SJCRH30 (cell line): ENCODE results near the gene POPDC3. TPM values are rescaled to one million over a fixed set of nuclear protein-coding genes. Genes with fewer than 3 reads are reported as not detected.

ENCODE experiments used
- DNase-seq, 2 experiments: peaks; one replicate each; pipeline ENCODE4 v3.0.0-alpha.2; 2015 to 2020
- H3K27ac ChIP-seq: fragments of 250-450 bp; sonication (Bioruptor Pico); 2 replicates; pipeline ENCODE4 v1.5.1; 2020; ENCODE audit warnings: mild to moderate bottlenecking, moderate library complexity
- H3K27me3 ChIP-seq: fragments of 250-450 bp; sonication (Bioruptor Pico); 2 replicates; pipeline ENCODE4 v1.5.1; 2020; ENCODE audit warnings: mild to moderate bottlenecking, moderate library complexity
- H3K36me3 ChIP-seq: fragments of 250-450 bp; sonication (Bioruptor Pico); 2 replicates; pipeline ENCODE4 v1.5.1; 2020; ENCODE audit warnings: mild to moderate bottlenecking, moderate library complexity
- H3K4me1 ChIP-seq: fragments of 250-450 bp; sonication (Bioruptor Pico); 2 replicates; pipeline ENCODE4 v1.5.1; 2020; ENCODE audit warnings: mild to moderate bottlenecking, moderate library complexity
- H3K4me3 ChIP-seq: fragments of 250-450 bp; sonication (Bioruptor Pico); 2 replicates; pipeline ENCODE4 v1.5.1; 2020; ENCODE audit warnings: mild to moderate bottlenecking, moderate library complexity
- H3K9me3 ChIP-seq: fragments of 250-450 bp; sonication (Bioruptor Pico); replicated peaks from 2 replicates; pipeline ENCODE4 v1.5.1; 2020; ENCODE audit warnings: mild to moderate bottlenecking, moderate library complexity
- total RNA-seq: library from RNA; depleted of rRNA; stranded (reverse); fragments of >200 nt; shearing (Covaris generic); gene quantifications from 2 replicates; pipeline ENCODE4 v1.2.3, GENCODE V29; 2014

Gene POPDC3
- total RNA-seq, 1 experiment from 2014 or later, result 57.9 TPM

GRCh38 chr6:105151644-105152043 is 28.2 kb downstream of the POPDC3 start:
- Histone ChIP-seq H3K27ac (no peak overlapping the region), H3K9me3 (0 out of 2 replicates have a peak, but pooled peaks cover 2% of the 10 kb centered on the region)
- no peak for DNase-seq

DNA sequence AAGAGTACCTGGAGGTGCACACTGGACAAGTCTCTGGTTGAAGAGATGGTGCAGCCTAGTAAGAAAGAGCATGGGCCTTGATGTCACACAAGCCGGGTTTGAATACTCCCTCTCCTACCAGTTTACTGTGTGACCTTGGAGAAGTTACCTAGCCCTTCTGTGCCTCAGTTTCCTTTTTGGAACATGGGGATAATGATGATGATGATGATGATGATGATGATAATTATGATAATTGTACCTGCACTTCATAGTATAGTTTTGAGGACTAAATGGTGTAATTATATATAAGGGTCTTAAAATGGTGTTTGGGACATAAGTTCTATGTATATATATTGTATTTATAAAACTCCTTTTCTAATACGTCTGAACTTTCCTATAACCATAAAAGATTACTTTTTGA is 41.7 kb downstream of the POPDC3 start:
- Histone ChIP-seq H3K36me3 (peaks cover 8% of the 10 kb centered on the region), H3K4me3 (peak overlapping the region; percentile 99), H3K27me3 (no peaks in the 10 kb centered on the region), H3K27ac (no peak overlapping the region), H3K9me3 (no peaks in the 10 kb centered on the region), H3K4me1 (peaks cover 10% of the 10 kb centered on the region)
- DNase-seq, result no peak

More at GRCh38 chr6:105151644-105152043, 28.2 kb downstream of the POPDC3 start:
- Histone ChIP-seq H3K4me3 (no peak overlapping the region), H3K4me1 (no peaks in the 10 kb centered on the region), H3K36me3 (peaks cover 18% of the 10 kb centered on the region), H3K27me3 (no peaks in the 10 kb centered on the region)

DNA sequence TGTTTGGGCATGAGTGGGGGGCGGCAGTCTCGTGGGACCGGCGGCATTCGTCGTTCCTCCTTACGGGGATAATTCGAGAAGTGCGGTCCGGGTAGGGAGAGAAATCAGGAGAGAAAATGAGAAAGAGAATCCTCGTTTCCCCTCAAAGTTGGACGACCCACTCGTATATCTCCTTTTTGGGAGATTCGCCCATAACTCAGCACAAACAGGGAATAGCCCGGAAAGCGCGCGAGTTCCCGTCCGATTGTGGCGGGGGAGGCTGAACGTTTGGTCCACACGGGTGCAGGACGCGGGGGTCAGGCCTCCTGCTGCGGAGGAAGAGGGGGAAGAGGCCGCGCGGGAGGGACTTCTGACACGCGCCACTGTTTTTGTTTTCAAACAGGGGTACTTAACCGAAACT is 42.4 kb downstream of the POPDC3 start:
- H3K4me3 ChIP-seq, result peak overlapping the region; percentile 99
- H3K36me3 ChIP-seq, result peaks cover 16% of the 10 kb centered on the region
- H3K9me3 ChIP-seq, result no peaks in the 10 kb centered on the region
- peaks cover 10% of the 10 kb centered on the region for H3K4me1 ChIP-seq
- peak in 1 of 2 experiments; percentile 35 for DNase-seq
- H3K27me3 ChIP-seq, result no peaks in the 10 kb centered on the region
- H3K27ac ChIP-seq, result peak overlapping the region; percentile 92

DNA sequence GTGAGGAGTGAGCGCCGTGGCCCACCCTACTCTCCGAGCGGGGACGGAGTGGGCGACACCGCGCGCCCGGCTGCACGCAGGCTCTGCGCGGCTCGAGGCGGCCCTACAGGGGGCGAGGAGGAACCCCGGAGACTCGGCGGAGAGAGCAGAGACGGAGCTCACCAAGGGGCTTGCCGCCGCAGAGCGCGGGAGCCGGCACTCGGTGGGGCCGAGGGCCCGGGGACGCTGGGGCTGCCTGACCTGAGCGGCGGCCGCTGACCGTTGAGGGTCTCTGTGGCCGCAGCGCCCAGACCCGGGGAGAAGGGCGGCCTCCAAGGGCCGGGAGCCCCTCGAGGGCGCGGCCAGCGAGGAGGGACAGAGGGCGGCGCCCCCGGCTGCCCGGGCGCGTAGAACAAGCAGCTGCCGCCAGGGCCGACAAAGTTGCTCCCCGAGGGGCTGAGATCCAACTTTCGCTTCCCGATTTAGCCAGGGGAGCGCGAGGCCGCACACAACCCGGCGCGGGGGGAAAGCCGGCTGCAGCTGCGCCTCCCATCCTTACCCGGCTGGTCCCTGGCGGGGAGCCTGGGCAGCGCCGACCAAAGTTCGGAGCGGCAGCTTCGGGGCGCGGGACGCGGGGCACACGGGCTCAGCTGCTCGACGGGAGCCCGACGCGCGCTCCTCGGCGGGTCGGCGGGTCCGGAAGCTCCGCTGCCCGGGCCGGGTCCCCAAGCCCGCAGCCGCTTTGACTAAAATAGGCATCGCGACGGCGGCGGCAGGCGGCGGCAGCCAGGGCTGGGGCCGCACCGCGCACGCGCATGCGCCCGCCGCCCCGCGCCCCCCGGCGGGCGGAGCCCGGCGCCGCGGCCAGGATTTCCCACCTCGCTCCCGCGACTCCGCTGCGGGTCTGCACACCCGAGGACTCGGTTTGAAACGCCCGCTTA is 43.1 kb downstream of the POPDC3 start:
- no peaks in the 10 kb centered on the region for H3K27me3 ChIP-seq
- peak overlapping the region; percentile 99 for H3K4me3 ChIP-seq
- peaks cover 14% of the 10 kb centered on the region for H3K36me3 ChIP-seq
- H3K4me1 ChIP-seq, result peaks cover 10% of the 10 kb centered on the region
- H3K9me3 ChIP-seq, result no peaks in the 10 kb centered on the region
- H3K27ac ChIP-seq, result peak overlapping the region; percentile 92
- DNase-seq, result peak; percentile 81 to 83

DNA sequence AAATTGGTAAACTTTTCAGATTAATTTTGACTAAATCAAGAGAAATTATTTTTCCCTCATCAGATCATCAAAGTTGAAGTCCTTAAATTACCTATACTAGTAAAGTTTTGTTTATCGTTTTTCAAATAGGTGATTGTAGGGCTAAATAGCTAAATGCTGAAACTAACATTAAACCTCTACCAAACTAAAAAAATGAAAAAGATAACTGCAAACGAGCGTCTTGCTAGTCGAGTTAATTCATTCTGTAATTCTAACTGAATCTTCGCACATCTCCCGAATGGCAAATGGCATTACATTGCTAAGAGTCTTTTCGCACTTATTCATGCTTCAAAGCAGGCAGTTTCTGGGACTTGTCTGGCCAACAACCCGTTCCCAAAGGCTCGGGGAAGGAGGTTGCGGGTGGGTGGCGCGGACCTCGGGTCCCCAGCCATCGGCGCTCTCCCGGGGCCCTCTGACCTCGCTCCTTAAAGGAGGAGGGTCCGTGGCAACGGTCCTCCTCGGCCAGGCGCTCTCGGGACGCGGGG is 43.8 kb downstream of the POPDC3 start:
- peak overlapping the region; percentile 99 for H3K4me3 ChIP-seq
- peaks cover 14% of the 10 kb centered on the region for H3K36me3 ChIP-seq
- peak in 1 of 2 experiments; percentile 54 for DNase-seq
- H3K27me3 ChIP-seq, result no peaks in the 10 kb centered on the region
- peak overlapping the region; percentile 92 for H3K27ac ChIP-seq
- peaks cover 10% of the 10 kb centered on the region for H3K4me1 ChIP-seq
- no peaks in the 10 kb centered on the region for H3K9me3 ChIP-seq

- H3K27ac ChIP-seq, result no peak overlapping the region
Observed at GRCh38 chr6:105135056-105135455, 44.8 kb downstream of the POPDC3 start.

GRCh38 chr6:105122717-105123116 is 57.1 kb downstream of the POPDC3 start:
- Histone ChIP-seq H3K4me3 (no peak overlapping the region), H3K9me3 (no peaks in the 10 kb centered on the region), H3K4me1 (no peaks in the 10 kb centered on the region), H3K27ac (no peak overlapping the region), H3K36me3 (peaks cover 36% of the 10 kb centered on the region), H3K27me3 (no peaks in the 10 kb centered on the region)
- no peak for DNase-seq

More at GRCh38 chr6:105135056-105135455, 44.8 kb downstream of the POPDC3 start:
- peak; percentile 39 to 67 for DNase-seq
- no peaks in the 10 kb centered on the region for H3K27me3 ChIP-seq
- peak overlapping the region; percentile 99 for H3K4me3 ChIP-seq
- H3K4me1 ChIP-seq, result peaks cover 10% of the 10 kb centered on the region
- no peaks in the 10 kb centered on the region for H3K9me3 ChIP-seq
- H3K36me3 ChIP-seq, result peaks cover 14% of the 10 kb centered on the region

- H3K27me3 ChIP-seq, result no peaks in the 10 kb centered on the region
- H3K36me3 ChIP-seq, result peaks cover 41% of the 10 kb centered on the region
- H3K4me1 ChIP-seq, result no peaks in the 10 kb centered on the region
- no peak for DNase-seq
- H3K4me3 ChIP-seq, result no peak overlapping the region
- H3K27ac ChIP-seq, result no peak overlapping the region
- no peaks in the 10 kb centered on the region for H3K9me3 ChIP-seq
Observed at GRCh38 chr6:105121981-105122380, 57.8 kb downstream of the POPDC3 start.

DNA sequence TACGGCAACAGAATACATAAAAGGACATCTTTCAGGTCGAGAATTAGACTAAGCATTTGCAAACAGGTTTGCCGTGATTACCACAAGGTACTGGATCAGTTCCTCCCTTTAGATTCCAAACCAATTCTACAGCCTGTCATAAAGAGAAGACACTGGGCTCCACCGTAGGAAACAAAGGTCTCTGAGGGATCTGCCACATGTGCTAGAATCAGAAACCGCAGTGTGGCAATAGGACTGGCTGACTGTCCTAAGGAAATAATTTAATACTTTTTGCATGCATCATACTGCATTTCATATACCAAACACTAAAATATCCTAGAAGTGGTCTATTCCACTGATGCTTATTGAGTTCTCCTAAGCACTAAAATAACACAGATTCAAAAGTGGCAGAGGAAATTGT is 59.2 kb downstream of the POPDC3 start:
- Histone ChIP-seq H3K4me3 (no peak overlapping the region), H3K27me3 (no peaks in the 10 kb centered on the region)
- no peak for DNase-seq

DNA sequence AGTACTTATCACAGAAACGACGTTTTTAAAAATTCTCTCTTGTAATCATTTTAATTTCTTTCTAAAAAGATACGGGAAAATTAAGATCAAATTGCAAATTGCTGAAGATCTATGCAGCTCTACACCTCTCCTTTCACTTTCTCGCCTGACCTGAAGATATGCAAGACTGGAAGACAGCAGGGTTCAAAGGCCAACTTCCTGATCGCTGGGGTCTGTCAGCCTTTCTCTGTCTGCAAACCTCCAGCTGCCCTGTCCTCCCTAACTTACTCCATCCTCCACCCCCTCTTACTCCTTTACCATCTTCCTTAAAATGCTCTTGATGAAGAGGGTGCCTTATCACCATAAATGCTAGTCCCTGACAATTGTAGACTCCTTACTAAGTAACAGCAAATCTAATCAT is 63.7 kb downstream of the POPDC3 start:
- Histone ChIP-seq H3K27ac (no peak overlapping the region), H3K4me1 (no peaks in the 10 kb centered on the region), H3K36me3 (peaks cover 49% of the 10 kb centered on the region), H3K27me3 (no peaks in the 10 kb centered on the region), H3K9me3 (no peaks in the 10 kb centered on the region), H3K4me3 (no peak overlapping the region)
- DNase-seq, result no peak

More for the DNA sequence above, 59.2 kb downstream of the POPDC3 start:
- no peaks in the 10 kb centered on the region for H3K4me1 ChIP-seq
- H3K36me3 ChIP-seq, result peaks cover 54% of the 10 kb centered on the region
- no peaks in the 10 kb centered on the region for H3K9me3 ChIP-seq
- H3K27ac ChIP-seq, result no peak overlapping the region

DNA sequence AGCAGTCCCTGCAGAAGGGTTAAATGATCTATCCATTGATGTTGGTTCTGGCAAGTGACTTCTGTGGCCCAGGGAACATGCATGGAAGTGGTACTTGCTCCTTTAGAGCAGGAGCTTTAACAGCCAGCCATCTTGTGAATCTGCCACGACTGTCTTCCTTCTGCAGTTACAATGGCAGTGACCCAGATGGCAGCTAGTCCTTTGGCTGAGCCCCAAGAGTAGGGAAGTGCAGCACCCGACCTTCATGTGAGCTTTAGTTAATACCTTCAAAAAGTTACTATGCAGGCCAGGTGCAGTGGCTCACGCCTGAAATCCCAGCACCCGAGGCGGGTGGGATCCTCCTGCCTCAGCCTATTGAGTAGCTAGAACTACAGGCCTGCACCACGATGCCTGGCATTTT is 66.4 kb downstream of the POPDC3 start:
- H3K4me3 ChIP-seq, result no peak overlapping the region
- no peak overlapping the region for H3K27ac ChIP-seq
- no peaks in the 10 kb centered on the region for H3K27me3 ChIP-seq
- H3K4me1 ChIP-seq, result no peaks in the 10 kb centered on the region
- no peak for DNase-seq
- no peaks in the 10 kb centered on the region for H3K9me3 ChIP-seq
- peaks cover 54% of the 10 kb centered on the region for H3K36me3 ChIP-seq

DNA sequence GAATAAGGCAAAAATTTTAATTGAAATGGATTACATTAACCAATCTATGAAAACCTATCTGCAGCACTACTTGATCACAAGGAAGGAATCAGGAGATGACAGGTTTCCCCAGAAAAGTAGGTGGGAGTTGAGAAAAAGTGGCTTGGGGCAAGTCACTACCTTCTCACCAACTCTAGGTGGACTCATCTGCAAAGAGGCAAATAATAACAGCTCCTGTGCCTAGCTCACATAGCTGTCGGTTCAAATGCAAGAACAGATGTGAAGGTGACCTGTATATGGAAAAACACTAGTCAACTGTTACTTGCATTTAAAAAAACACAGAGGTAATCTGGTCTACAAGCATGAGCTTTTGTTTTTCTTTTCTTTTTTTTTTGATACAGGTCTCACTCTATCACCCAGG is 67.2 kb downstream of the POPDC3 start:
- Histone ChIP-seq H3K36me3 (peaks cover 53% of the 10 kb centered on the region), H3K27me3 (no peaks in the 10 kb centered on the region), H3K9me3 (no peaks in the 10 kb centered on the region), H3K4me3 (no peak overlapping the region), H3K27ac (no peak overlapping the region), H3K4me1 (no peaks in the 10 kb centered on the region)
- DNase-seq, result no peak

GRCh38 chr6:105111871-105112270 is 67.9 kb downstream of the POPDC3 start:
- no peak for DNase-seq

GRCh38 chr6:105111105-105111504 is 68.7 kb downstream of the POPDC3 start:
- no peaks in the 10 kb centered on the region for H3K9me3 ChIP-seq
- no peak overlapping the region for H3K27ac ChIP-seq
- H3K36me3 ChIP-seq, result peaks cover 42% of the 10 kb centered on the region
- H3K4me3 ChIP-seq, result no peak overlapping the region
- no peaks in the 10 kb centered on the region for H3K4me1 ChIP-seq
- no peak for DNase-seq
- H3K27me3 ChIP-seq, result no peaks in the 10 kb centered on the region

More at GRCh38 chr6:105111871-105112270, 67.9 kb downstream of the POPDC3 start:
- no peak overlapping the region for H3K4me3 ChIP-seq
- no peaks in the 10 kb centered on the region for H3K4me1 ChIP-seq
- H3K27me3 ChIP-seq, result no peaks in the 10 kb centered on the region
- no peak overlapping the region for H3K27ac ChIP-seq
- no peaks in the 10 kb centered on the region for H3K9me3 ChIP-seq
- H3K36me3 ChIP-seq, result peaks cover 50% of the 10 kb centered on the region
